SU-DHL-6 (cell line): ENCODE results near the gene LRRC25.

Experiments used
- EZH2phosphoT487 ChIP-seq: fragments of 200-600 bp; sonication (generic), shearing (Covaris generic); conservative IDR thresholded peaks from 2 replicates; pipeline ENCODE4 v1.6.1; 2018; ENCODE audit warnings: mild to moderate bottlenecking, antibody characterized with exemption, low read length, moderate library complexity, mixed read lengths
- TF ChIP-seq, protein P1 (sequence below): fragments of 200-600 bp; sonication (generic); IDR thresholded peaks from one replicate; pipeline ENCODE4 v1.5.1; 2017; ENCODE audit warnings: antibody characterized with exemption, mild to moderate bottlenecking, low read length, moderate library complexity; ENCODE audit not compliant: insufficient read depth, poor library complexity, severe bottlenecking

DNA sequence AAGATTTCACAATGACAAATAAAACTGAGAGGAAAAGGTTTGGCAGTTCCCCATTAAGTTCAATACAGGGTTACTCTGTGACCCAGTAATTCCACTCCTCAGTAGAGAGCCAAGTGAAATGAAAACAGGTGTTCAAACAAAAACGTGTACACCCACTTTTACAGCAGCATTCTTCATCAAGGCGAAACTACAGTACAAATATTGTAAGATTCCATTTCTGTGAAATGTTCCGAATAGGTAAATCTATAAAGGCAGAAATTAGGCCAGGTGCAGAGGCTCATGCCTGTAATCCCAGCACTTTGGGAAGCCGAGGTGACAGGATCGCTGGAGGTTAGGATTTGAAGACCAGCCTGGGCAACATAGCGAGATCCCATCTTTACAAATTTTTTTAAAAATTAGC lies 20.4 kb downstream of the LRRC25 start:
- TF ChIP-seq, protein P1, sequence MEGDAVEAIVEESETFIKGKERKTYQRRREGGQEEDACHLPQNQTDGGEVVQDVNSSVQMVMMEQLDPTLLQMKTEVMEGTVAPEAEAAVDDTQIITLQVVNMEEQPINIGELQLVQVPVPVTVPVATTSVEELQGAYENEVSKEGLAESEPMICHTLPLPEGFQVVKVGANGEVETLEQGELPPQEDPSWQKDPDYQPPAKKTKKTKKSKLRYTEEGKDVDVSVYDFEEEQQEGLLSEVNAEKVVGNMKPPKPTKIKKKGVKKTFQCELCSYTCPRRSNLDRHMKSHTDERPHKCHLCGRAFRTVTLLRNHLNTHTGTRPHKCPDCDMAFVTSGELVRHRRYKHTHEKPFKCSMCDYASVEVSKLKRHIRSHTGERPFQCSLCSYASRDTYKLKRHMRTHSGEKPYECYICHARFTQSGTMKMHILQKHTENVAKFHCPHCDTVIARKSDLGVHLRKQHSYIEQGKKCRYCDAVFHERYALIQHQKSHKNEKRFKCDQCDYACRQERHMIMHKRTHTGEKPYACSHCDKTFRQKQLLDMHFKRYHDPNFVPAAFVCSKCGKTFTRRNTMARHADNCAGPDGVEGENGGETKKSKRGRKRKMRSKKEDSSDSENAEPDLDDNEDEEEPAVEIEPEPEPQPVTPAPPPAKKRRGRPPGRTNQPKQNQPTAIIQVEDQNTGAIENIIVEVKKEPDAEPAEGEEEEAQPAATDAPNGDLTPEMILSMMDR = no peak
- TF ChIP-seq EZH2phosphoT487 = no peak
